NCI-H1436 treated with DMSO at 0.1 percent for 48 hours (cell line): ENCODE data around the gene AP2A1.

Experiments used
- DNase-seq: peaks from one replicate; lab custom pipeline; 2025; lab: John Stamatoyannopoulos, UW

The AP2A1 gene

DNA sequence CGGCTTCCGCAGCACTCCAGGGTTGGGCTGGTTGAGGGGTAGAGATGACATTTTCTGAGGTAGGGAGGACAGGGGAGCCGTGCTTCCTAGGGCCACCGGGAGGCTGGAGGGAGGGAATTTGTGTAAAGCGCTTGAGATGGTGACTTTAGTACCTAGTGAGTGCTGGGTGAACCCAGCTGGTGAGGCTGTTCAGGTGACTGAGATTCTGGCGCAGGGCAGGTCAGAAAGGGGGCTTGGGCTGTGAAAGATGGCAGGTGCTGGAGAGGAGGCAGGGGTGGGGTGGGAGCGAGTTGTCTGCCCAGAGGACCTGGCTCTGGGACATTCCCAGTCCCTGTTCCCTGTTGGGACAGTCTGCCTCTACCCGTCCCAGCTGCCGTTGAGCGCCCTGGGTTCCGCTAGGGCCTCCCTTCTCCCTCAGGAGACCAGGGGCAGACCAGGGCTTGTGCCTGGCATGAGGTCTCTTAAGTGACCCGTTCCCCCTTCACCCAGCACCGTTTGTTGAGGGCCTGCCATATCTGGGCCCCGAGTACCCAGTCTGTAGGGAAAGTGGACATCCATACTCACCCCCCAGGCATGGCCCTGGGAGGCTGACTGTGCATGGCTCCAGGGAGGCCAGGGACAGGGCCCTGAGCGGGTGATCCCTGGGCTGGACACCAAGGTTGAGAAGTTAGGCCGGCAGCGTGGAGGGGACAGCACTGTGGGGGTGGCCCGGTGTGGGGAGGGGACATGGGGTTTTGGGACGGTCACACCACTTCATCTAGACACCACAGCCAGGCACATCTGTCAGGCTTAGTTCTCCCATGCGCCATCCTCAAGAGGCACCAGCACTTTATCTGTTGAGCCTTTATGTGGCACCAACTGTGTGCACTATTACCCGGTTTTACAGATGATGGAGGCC, 89.1 kb downstream of the AP2A1 start:
- no peak for DNase-seq

DNA sequence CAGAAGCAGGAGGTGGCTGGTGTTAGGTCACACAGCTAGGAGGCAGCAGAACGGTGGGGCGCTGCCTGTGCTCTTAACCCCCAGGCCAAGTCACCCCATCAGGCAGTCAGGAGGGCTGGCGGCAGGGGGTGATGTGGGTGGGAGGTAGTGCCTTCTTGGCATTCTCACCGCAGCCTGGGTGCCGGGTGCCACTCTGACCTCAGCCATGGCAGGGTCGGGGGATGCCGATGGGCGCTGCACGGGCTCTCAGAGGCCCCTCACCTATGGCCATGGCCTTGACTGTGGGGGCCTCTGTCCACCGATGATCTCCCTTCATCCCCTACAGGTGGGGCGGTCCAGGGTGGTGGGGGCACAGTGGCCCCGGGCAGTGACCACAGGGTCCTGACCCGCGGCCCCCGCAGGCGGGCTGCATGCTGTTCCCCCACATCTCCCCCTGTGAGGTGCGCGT, 89.8 kb downstream of the AP2A1 start:
- no peak for DNase-seq
